Smooth muscle cell (in vitro differentiated cells): Measurements from ENCODE around the gene UGT1A7. TPM values are rescaled to one million over a fixed set of nuclear protein-coding genes. Genes with fewer than 3 reads are reported as not detected.

ENCODE experiments used
- DNase-seq: peaks from one replicate; lab custom pipeline; 2025; ENCODE audit not compliant: unreplicated experiment; lab: John Stamatoyannopoulos, UW
- H2AFZ ChIP-seq: fragments of 200-600 bp; sonication (generic); 2 replicates; pipeline ENCODE4 v1.6.0; 2016; ENCODE audit warnings: antibody characterized with exemption, low read depth, mild to moderate bottlenecking
- H3F3A ChIP-seq: fragments of 200-600 bp; sonication (generic); 2 replicates; pipeline ENCODE4 v1.6.0; 2017; ENCODE audit warnings: antibody characterized with exemption, low read depth
- H3K27ac ChIP-seq: fragments of 200-600 bp; sonication (generic); 2 replicates; pipeline ENCODE4 v1.5.1; 2016; ENCODE audit warnings: low read depth, mild to moderate bottlenecking
- H3K27me3 ChIP-seq: fragments of 200-600 bp; sonication (generic); 2 replicates; pipeline ENCODE4 v1.6.1; 2016; ENCODE audit warnings: low read depth, mild to moderate bottlenecking
- H3K36me3 ChIP-seq: fragments of 200-600 bp; sonication (generic); 2 replicates; pipeline ENCODE4 v1.5.1; 2016; ENCODE audit warnings: low read depth
- H3K4me1 ChIP-seq: fragments of 200-600 bp; sonication (generic); 2 replicates; pipeline ENCODE4 v1.5.1; 2016; ENCODE audit warnings: low read depth
- H3K4me2 ChIP-seq: fragments of 200-600 bp; sonication (generic); 2 replicates; pipeline ENCODE4 v1.6.0; 2016; ENCODE audit warnings: mild to moderate bottlenecking
- H3K4me3 ChIP-seq: fragments of 200-600 bp; sonication (generic); 2 replicates; pipeline ENCODE4 v1.5.1; 2016; ENCODE audit warnings: mild to moderate bottlenecking
- H3K79me2 ChIP-seq: fragments of 200-600 bp; sonication (generic); 2 replicates; pipeline ENCODE4 v1.6.0; 2016; ENCODE audit warnings: low read depth, mild to moderate bottlenecking
- H3K9ac ChIP-seq: fragments of 200-600 bp; sonication (generic); 2 replicates; pipeline ENCODE4 v1.6.0; 2016; ENCODE audit warnings: low read depth
- H3K9me3 ChIP-seq: fragments of 200-600 bp; sonication (generic); replicated peaks from 2 replicates; pipeline ENCODE4 v1.5.1; 2016; ENCODE audit warnings: low read depth
- H4K20me1 ChIP-seq: fragments of 200-600 bp; sonication (generic); 2 replicates; pipeline ENCODE4 v1.6.0; 2016; ENCODE audit warnings: low read depth
- WGBS: methylation state at CpG from one replicate; pipeline ENCODE4 v1.1.7; 2016; ENCODE audit warnings: low lambda C conversion rate; 5-methylcytosine and 5-hydroxymethylcytosine counted together
- polyA plus RNA-seq: library from polyadenylated mRNA; unstranded; fragments of >200 nt; fragmentation: Nextera tagmentation; extraction: Ambion mirVana; gene quantifications from 2 replicates; pipeline ENCODE4 v1.2.1, GENCODE V29; 2016
- total RNA-seq: library from RNA; depleted of rRNA; stranded (reverse); fragments of >200 nt; gene quantifications from 2 replicates; pipeline ENCODE4 v1.2.3, GENCODE V29; 2014
- TF ChIP-seq, protein P1 (sequence below): fragments of 200-600 bp; sonication (generic); IDR thresholded peaks from 2 replicates; pipeline ENCODE4 v1.5.1; 2017; ENCODE audit warnings: borderline replicate concordance, mild to moderate bottlenecking, antibody characterized with exemption; ENCODE audit not compliant: insufficient read depth, poor library complexity, severe bottlenecking

The UGT1A7 gene
- total and polyA plus RNA-seq, 2 experiments from 2014 or later: not detected

DNA sequence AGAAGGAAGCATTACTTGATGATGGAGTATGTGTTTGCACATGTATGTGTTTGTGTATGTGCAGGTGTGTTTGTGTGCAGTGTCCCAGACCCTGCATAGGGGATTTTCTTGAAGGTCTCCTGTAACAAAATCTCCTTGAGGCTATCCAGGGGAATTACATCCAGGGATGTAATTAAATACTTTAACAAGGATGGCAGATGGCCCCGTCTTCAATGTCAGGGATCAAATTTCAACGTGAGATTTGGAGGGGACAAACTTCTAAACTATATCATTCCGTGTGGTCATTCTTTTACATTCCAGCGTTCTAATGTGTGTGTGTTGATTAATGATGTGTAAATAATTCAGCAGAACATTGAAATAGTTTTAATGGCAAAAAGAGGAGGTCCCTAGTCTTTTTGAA, 6.7 kb upstream of the UGT1A7 start:
- no peaks in the 10 kb centered on the region for H3K9me3 ChIP-seq
- H3K9ac ChIP-seq: no peak overlapping the region
- H3K4me2 ChIP-seq: no peak overlapping the region
- H3K79me2 ChIP-seq: no peaks in the 10 kb centered on the region
- H3K4me1 ChIP-seq: no peaks in the 10 kb centered on the region
- DNase-seq: no peak
- WGBS: 47% methylated on average over 4 of the region's 4 CpGs
- H2AFZ ChIP-seq: no peak overlapping the region
- H3K4me3 ChIP-seq: no peak overlapping the region
- H4K20me1 ChIP-seq: no peaks in the 10 kb centered on the region
- no peaks in the 10 kb centered on the region for H3K27me3 ChIP-seq
- no peaks in the 10 kb centered on the region for H3K36me3 ChIP-seq
- no peaks in the 10 kb centered on the region for H3F3A ChIP-seq
- no peak overlapping the region for H3K27ac ChIP-seq
- TF ChIP-seq, protein P1, sequence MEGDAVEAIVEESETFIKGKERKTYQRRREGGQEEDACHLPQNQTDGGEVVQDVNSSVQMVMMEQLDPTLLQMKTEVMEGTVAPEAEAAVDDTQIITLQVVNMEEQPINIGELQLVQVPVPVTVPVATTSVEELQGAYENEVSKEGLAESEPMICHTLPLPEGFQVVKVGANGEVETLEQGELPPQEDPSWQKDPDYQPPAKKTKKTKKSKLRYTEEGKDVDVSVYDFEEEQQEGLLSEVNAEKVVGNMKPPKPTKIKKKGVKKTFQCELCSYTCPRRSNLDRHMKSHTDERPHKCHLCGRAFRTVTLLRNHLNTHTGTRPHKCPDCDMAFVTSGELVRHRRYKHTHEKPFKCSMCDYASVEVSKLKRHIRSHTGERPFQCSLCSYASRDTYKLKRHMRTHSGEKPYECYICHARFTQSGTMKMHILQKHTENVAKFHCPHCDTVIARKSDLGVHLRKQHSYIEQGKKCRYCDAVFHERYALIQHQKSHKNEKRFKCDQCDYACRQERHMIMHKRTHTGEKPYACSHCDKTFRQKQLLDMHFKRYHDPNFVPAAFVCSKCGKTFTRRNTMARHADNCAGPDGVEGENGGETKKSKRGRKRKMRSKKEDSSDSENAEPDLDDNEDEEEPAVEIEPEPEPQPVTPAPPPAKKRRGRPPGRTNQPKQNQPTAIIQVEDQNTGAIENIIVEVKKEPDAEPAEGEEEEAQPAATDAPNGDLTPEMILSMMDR: no peak

DNA sequence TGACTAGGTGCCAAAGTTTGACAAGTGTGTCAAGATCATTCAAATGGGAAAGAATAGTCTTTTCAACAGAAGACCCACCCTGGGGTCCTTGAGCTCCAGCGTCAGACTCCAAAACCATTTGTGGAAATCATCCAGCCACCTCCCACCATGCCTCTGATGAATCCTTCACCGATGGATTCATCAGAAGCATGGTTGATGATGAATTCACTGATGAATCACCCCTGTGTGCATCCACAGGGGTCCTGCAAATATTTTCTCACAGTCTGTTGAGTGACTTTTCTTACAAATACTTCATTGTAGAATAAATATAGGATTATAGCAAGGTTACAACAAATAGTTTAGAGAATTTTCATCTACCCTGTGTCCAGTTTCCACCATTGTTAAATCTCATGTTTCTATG, 5.7 kb upstream of the UGT1A7 start:
- H3K27ac ChIP-seq: no peak overlapping the region
- 71% methylated on average over 2 of the region's 2 CpGs for WGBS
- H3K4me3 ChIP-seq: no peak overlapping the region
- DNase-seq: no peak
- no peaks in the 10 kb centered on the region for H3K4me1 ChIP-seq
- TF ChIP-seq, protein P1: no peak
- no peaks in the 10 kb centered on the region for H3K36me3 ChIP-seq
- H2AFZ ChIP-seq: no peak overlapping the region
- H3K4me2 ChIP-seq: no peak overlapping the region
- no peaks in the 10 kb centered on the region for H3K79me2 ChIP-seq
- H3K9ac ChIP-seq: no peak overlapping the region
- H3K9me3 ChIP-seq: no peaks in the 10 kb centered on the region
- H3F3A ChIP-seq: no peaks in the 10 kb centered on the region
- no peaks in the 10 kb centered on the region for H4K20me1 ChIP-seq
- no peaks in the 10 kb centered on the region for H3K27me3 ChIP-seq

DNA sequence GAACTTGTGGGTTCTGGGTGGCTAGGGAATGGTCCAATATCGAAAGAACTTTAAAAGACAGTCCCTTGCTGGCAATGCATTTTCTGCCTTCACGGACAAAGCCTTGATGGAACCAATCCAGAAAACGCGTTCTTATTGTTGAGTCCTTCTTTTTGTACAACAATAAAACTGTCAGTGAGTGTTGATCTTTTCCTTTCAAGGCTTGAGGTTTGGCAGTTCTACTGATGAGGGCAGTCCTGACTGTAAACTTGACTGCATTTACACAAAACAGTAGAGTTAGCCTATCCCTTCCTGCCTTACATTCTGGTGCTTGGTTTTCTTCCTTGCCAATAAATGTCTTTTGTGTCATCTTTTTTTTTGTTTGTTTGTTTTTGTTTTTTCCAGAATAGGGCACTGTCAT, 2.5 kb upstream of the UGT1A7 start:
- no peaks in the 10 kb centered on the region for H3F3A ChIP-seq
- no peaks in the 10 kb centered on the region for H3K79me2 ChIP-seq
- DNase-seq: no peak
- no peaks in the 10 kb centered on the region for H3K36me3 ChIP-seq
- no peaks in the 10 kb centered on the region for H3K4me1 ChIP-seq
- H3K9ac ChIP-seq: no peak overlapping the region
- H3K4me2 ChIP-seq: no peak overlapping the region
- H4K20me1 ChIP-seq: no peaks in the 10 kb centered on the region
- WGBS: 67% methylated on average over 4 of the region's 4 CpGs
- H2AFZ ChIP-seq: no peak overlapping the region
- no peaks in the 10 kb centered on the region for H3K27me3 ChIP-seq
- H3K4me3 ChIP-seq: no peak overlapping the region
- H3K27ac ChIP-seq: no peak overlapping the region
- H3K9me3 ChIP-seq: no peaks in the 10 kb centered on the region
- TF ChIP-seq, protein P1: no peak

DNA sequence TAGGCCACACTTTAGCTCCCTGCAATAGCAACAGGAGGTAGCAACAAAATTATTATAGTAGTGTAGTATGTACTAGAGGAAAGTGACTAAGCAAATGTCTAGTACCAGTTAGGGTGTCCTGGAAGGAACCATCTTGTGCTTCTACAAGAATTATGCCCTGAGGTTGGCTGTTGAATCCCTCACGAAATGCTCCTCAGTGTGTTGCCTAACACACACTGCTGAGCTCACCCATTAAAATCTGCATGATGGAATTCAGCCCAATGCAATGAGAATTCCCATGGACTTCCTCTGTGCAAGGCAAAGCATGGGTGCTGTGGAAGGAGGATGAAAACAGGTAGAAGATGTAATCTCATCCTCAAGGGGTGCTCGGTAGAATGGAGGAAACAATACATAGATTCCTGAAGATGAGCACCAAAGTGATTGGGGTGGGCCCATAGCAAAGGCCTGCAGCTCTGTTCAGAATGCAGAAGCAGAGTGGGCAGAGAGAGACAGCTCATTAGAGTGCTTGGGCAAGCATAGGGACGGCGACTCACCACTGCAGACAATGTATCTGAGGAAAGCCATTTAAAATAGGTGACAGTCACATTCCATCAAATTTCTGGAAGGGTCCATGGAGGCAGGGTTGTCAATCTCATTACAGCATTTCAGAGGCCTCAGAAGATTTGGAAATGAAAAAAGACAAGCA, 1.2 kb upstream of the UGT1A7 start:
- TF ChIP-seq, protein P1: no peak
- no peak overlapping the region for H2AFZ ChIP-seq
- no peak overlapping the region for H3K4me2 ChIP-seq
- H3K27ac ChIP-seq: no peak overlapping the region
- H3K4me1 ChIP-seq: no peaks in the 10 kb centered on the region
- H3K9me3 ChIP-seq: no peaks in the 10 kb centered on the region
- no peaks in the 10 kb centered on the region for H3F3A ChIP-seq
- no peaks in the 10 kb centered on the region for H3K79me2 ChIP-seq
- DNase-seq: no peak
- H3K27me3 ChIP-seq: no peaks in the 10 kb centered on the region
- H3K4me3 ChIP-seq: no peak overlapping the region
- no peak overlapping the region for H3K9ac ChIP-seq
- no peaks in the 10 kb centered on the region for H4K20me1 ChIP-seq
- H3K36me3 ChIP-seq: no peaks in the 10 kb centered on the region
- 93% methylated on average over 4 of the region's 4 CpGs for WGBS
